GM18507 (cell line): ENCODE results near the gene GABRB1.
"Not testable (repeated sequence)": the region's sequence is repeated elsewhere in the genome, so short reads cannot be mapped to it uniquely, and the experiment has no call there.

Experiments used
- DNase-seq: peaks from one replicate; pipeline ENCODE4 v3.0.0; 2011; ENCODE audit warnings: low read depth; ENCODE audit not compliant: insufficient read length; ENCODE audit errors: extremely low spot score
- FAIRE-seq: peaks from 2 replicates; lab custom pipeline; 2011; peaks lifted over from hg19 to GRCh38; lab: Jason Lieb, UNC

Gene GABRB1

GRCh38 chr4:47251348-47252135 is 220.2 kb downstream of the GABRB1 start:
- DNase-seq (no peak), FAIRE-seq (no peak)

GRCh38 chr4:47263721-47264120 is 232.4 kb downstream of the GABRB1 start:
- no peak for DNase-seq
- no peak for FAIRE-seq

- no peak for DNase-seq
- no peak for FAIRE-seq
These were observed 239.0 kb downstream of the GABRB1 start for GRCh38 chr4:47270201-47270888.

- no peak for DNase-seq
- no peak for FAIRE-seq
These were observed 239.9 kb downstream of the GABRB1 start for GRCh38 chr4:47271291-47271690.

GRCh38 chr4:47274901-47275300 is 243.5 kb downstream of the GABRB1 start:
- DNase-seq (no peak), FAIRE-seq (no peak)

GRCh38 chr4:47275595-47275994 is 244.2 kb downstream of the GABRB1 start:
- DNase-seq (no peak), FAIRE-seq (no peak)

- FAIRE-seq (no peak), DNase-seq (no peak)
These were observed 247.3 kb downstream of the GABRB1 start for GRCh38 chr4:47278631-47279030.

GRCh38 chr4:47287735-47288134 is 256.4 kb downstream of the GABRB1 start:
- no peak for FAIRE-seq
- no peak for DNase-seq

- DNase-seq (no peak), FAIRE-seq (no peak)
These were observed 258.4 kb downstream of the GABRB1 start for GRCh38 chr4:47289805-47290204.

GRCh38 chr4:47290873-47291272 is 259.5 kb downstream of the GABRB1 start:
- not testable (repeated sequence) for FAIRE-seq

GRCh38 chr4:47309165-47309564 is 277.8 kb downstream of the GABRB1 start:
- FAIRE-seq: no peak
- no peak for DNase-seq

More at GRCh38 chr4:47290873-47291272, 259.5 kb downstream of the GABRB1 start:
- DNase-seq: not testable (repeated sequence)

- FAIRE-seq: no peak
- no peak for DNase-seq
These were observed 280.8 kb downstream of the GABRB1 start for GRCh38 chr4:47312170-47312569.

- DNase-seq: no peak
- no peak for FAIRE-seq
These were observed 282.0 kb downstream of the GABRB1 start for GRCh38 chr4:47313384-47313783.

GRCh38 chr4:47315346-47315745 is 284.0 kb downstream of the GABRB1 start:
- DNase-seq (no peak), FAIRE-seq (no peak)

- DNase-seq (no peak), FAIRE-seq (no peak)
These were observed 294.7 kb downstream of the GABRB1 start for GRCh38 chr4:47326025-47326424.

- DNase-seq (no peak), FAIRE-seq (no peak)
These were observed 299.5 kb downstream of the GABRB1 start for GRCh38 chr4:47330866-47331265.

- no peak for FAIRE-seq
- DNase-seq: no peak
These were observed 303.3 kb downstream of the GABRB1 start for GRCh38 chr4:47334652-47335051.

- DNase-seq: no peak
- no peak for FAIRE-seq
These were observed 306.5 kb downstream of the GABRB1 start for GRCh38 chr4:47337893-47338292.

- no peak for FAIRE-seq
These were observed 309.5 kb downstream of the GABRB1 start for GRCh38 chr4:47340914-47341313.

GRCh38 chr4:47342796-47343195 is 311.4 kb downstream of the GABRB1 start:
- DNase-seq: no peak
- FAIRE-seq: no peak

More at GRCh38 chr4:47340914-47341313, 309.5 kb downstream of the GABRB1 start:
- DNase-seq: no peak

GRCh38 chr4:47349326-47349725 is 318.0 kb downstream of the GABRB1 start:
- DNase-seq (no peak), FAIRE-seq (no peak)
